HepG2 (cell line): ENCODE results near the gene ZBTB48. TPM values are rescaled to one million over a fixed set of nuclear protein-coding genes. Genes with fewer than 3 reads are reported as not detected.

ENCODE experiments used
- AGO1 ChIP-seq: fragments of 200-400 bp; formaldehyde crosslinking; IDR thresholded peaks from 2 replicates; pipeline ENCODE4 v1.6.1; 2017; ENCODE audit warnings: mild to moderate bottlenecking, low read depth, low read length, moderate library complexity; ENCODE audit not compliant: poor library complexity, severe bottlenecking
- DPF2 ChIP-seq: sonication (generic); formaldehyde crosslinking; IDR thresholded peaks from 2 replicates; pipeline ENCODE4 v1.4.0; 2020; ENCODE audit warnings: mild to moderate bottlenecking, low read depth, missing genetic modification reagents, borderline replicate concordance
- FOXP1 ChIP-seq, 2 experiments: fragments of 450-650 bp in 1 of 2; IDR thresholded peaks; 2 replicates each; pipeline ENCODE4 v1.6.1; 2017 to 2018; ENCODE audit warnings: antibody characterized with exemption in 1 of 2
- RAD21 ChIP-seq: fragments of 450-650 bp; formaldehyde crosslinking; IDR thresholded peaks from 2 replicates; pipeline ENCODE4 v1.5.0; 2020; ENCODE audit warnings: mild to moderate bottlenecking
- RORA ChIP-seq: sonication (generic); formaldehyde crosslinking; IDR thresholded peaks from 2 replicates; pipeline ENCODE4 v1.5.0; 2020; ENCODE audit warnings: mild to moderate bottlenecking, missing genetic modification reagents, moderate library complexity
- SMYD3 ChIP-seq: sonication (generic); formaldehyde crosslinking; IDR thresholded peaks from 2 replicates; pipeline ENCODE4 v1.8.1; 2023; ENCODE audit warnings: mild to moderate bottlenecking, missing genetic modification reagents
- TBL1XR1 ChIP-seq: fragments of 150-350 bp; IDR thresholded peaks from 2 replicates; pipeline ENCODE4 v1.6.1; 2014; ENCODE audit warnings: borderline replicate concordance, low read length; ENCODE audit not compliant: partially characterized antibody
- WIZ ChIP-seq: sonication (generic); formaldehyde crosslinking; IDR thresholded peaks from 2 replicates; pipeline ENCODE4 v1.5.1; 2020; ENCODE audit warnings: mild to moderate bottlenecking, missing genetic modification reagents
- ZBTB8A ChIP-seq: sonication (generic); formaldehyde crosslinking; IDR thresholded peaks from 2 replicates; pipeline ENCODE4 v1.4.0; 2020; ENCODE audit warnings: mild to moderate bottlenecking, low read depth, missing genetic modification reagents, borderline replicate concordance
- ZFP41 ChIP-seq: sonication (generic); formaldehyde crosslinking; IDR thresholded peaks from 2 replicates; pipeline ENCODE4 v1.4.0; 2020; ENCODE audit warnings: mild to moderate bottlenecking, missing genetic modification reagents, borderline replicate concordance
- ZNF256 ChIP-seq: sonication (generic); formaldehyde crosslinking; conservative IDR thresholded peaks from 2 replicates; pipeline ENCODE4 v1.4.0; 2020; ENCODE audit warnings: missing genetic modification reagents
- ZNF430 ChIP-seq: sonication (generic); formaldehyde crosslinking; IDR thresholded peaks from 2 replicates; pipeline ENCODE4 v1.9.0; 2021; ENCODE audit warnings: mild to moderate bottlenecking, missing genetic modification reagents
- ZNF605 ChIP-seq: sonication (generic); formaldehyde crosslinking; IDR thresholded peaks from 2 replicates; pipeline ENCODE4 v1.8.0; 2022; ENCODE audit warnings: mild to moderate bottlenecking, missing genetic modification reagents
- ZNF761 ChIP-seq: sonication (generic); formaldehyde crosslinking; conservative IDR thresholded peaks from 2 replicates; pipeline ENCODE4 v1.4.0; 2020; ENCODE audit warnings: mild to moderate bottlenecking, missing genetic modification reagents
- ZNF788 ChIP-seq: sonication (generic); formaldehyde crosslinking; IDR thresholded peaks from 2 replicates; pipeline ENCODE4 v1.5.0; 2020; ENCODE audit warnings: mild to moderate bottlenecking, missing genetic modification reagents, borderline replicate concordance
- ZNF883 ChIP-seq: sonication (generic); formaldehyde crosslinking; IDR thresholded peaks from 2 replicates; pipeline ENCODE4 v1.5.1; 2020; ENCODE audit warnings: mild to moderate bottlenecking, missing genetic modification reagents; ENCODE audit errors: not compliant biosample characterization
- ZUFSP ChIP-seq: sonication (generic); formaldehyde crosslinking; IDR thresholded peaks from 2 replicates; pipeline ENCODE4 v1.9.0; 2021; ENCODE audit warnings: missing genetic modification reagents, mild to moderate bottlenecking, borderline replicate concordance
- polyA plus RNA-seq, 8 experiments: library from polyadenylated mRNA; depleted of rRNA in 3 of 8; stranded (reverse) in 7 of 8; unstranded in 1 of 8; fragments of >200 nt; fragmentation: Illumina TruSeq in 4 of 8; extraction: Trizol in 4 of 8; gene quantifications; 2 replicates each; pipeline versions ENCODE4 v1.2.1 to v1.2.3, GENCODE V29; 2011 to 2016; ENCODE audit warnings: low read depth in 4 of 8, missing spikeins in 1 of 8, mixed read lengths in 1 of 8; ENCODE audit not compliant: insufficient read depth in 1 of 8
- total RNA-seq, 5 experiments: library from RNA; depleted of rRNA; stranded (reverse); fragments of >200 nt; fragmentation: Illumina TruSeq; extraction: Trizol; gene quantifications; 2 replicates each; pipeline ENCODE4 v1.2.3, GENCODE V29; 2016; ENCODE audit warnings: low read depth in 1 of 5
- TF ChIP-seq, protein P1 (sequence below): IDR thresholded peaks from 2 replicates; pipeline ENCODE4 v1.6.1; 2016; ENCODE audit warnings: low read depth
- TF ChIP-seq, protein P2 (sequence below): sonication (generic); formaldehyde crosslinking; IDR thresholded peaks from 2 replicates; pipeline ENCODE4 v1.5.0; 2020; ENCODE audit warnings: mild to moderate bottlenecking, missing genetic modification reagents
- TF ChIP-seq, protein P3 (sequence below): sonication (generic); formaldehyde crosslinking; IDR thresholded peaks from 2 replicates; pipeline ENCODE4 v1.4.0; 2020; ENCODE audit warnings: missing genetic modification reagents, borderline replicate concordance

Gene ZBTB48
- total and polyA plus RNA-seq, 2 of the 13 experiments (the other 11 are each of a cell fraction or from before 2014, with no cell fraction given), result 13.0 to 17.1 TPM

DNA sequence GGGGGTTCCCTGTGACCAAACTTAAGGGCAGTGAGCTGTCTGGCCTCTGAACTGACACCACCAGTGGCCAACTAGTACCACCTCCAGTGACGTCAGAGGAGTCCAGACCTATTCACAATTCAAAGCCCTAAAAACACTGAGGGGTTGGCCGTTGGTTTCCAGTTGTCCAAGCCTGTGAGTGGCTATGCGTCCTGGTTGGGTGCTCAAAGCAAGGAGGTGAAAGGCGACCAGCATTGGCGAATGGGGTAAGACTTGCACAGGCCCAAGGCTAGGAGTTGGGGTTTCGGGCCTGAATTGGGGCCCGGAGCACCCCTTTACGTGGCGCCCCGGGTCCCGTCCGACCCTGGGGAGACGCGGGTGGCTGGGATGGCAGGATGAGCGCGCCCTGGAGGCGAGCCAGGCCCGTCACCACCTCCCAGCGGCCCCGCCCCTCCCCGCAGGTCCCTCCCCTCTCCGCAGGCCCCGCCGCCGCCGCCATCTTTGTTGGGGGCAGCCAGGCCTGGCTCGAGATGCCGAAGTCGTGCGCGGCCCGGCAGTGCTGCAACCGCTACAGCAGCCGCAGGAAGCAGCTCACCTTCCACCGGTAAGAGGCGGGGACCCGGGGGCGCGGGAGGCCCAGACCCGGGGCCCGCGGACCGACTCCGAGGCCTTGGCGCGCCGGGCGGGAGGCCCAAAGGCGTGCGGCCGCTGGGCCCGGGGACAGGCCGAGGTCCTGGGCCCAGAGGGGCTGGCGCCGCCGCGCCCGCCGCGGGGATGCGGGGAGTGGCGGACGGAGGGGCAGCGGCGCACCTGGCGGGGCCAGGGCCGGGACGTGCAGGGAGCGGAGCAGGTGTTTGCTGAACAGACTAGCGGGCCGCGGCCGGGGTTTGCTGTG, 45.2 kb downstream of the ZBTB48 start, which contains the start of gene THAP3 (continued):
- no peak for TF ChIP-seq FOXP1 (IDR thresholded peaks at IDR 0.05)
- no peak for TF ChIP-seq FOXP1 (CRISPR knock-in tag; IDR thresholded peaks at IDR 0.05)
- no peak for TF ChIP-seq ZFP41 (CRISPR knock-in tag)
- 0 out of 2 replicates have a peak, but pooled peaks have one; percentile 63 for TF ChIP-seq ZNF761 (CRISPR knock-in tag)
- TF ChIP-seq WIZ (CRISPR knock-in tag), result no peak
- TF ChIP-seq ZNF430 (CRISPR knock-in tag), result no peak
- no peak for TF ChIP-seq DPF2 (CRISPR knock-in tag)
- TF ChIP-seq ZNF883 (CRISPR knock-in tag), result peak; percentile 4
- TF ChIP-seq, protein P1, sequence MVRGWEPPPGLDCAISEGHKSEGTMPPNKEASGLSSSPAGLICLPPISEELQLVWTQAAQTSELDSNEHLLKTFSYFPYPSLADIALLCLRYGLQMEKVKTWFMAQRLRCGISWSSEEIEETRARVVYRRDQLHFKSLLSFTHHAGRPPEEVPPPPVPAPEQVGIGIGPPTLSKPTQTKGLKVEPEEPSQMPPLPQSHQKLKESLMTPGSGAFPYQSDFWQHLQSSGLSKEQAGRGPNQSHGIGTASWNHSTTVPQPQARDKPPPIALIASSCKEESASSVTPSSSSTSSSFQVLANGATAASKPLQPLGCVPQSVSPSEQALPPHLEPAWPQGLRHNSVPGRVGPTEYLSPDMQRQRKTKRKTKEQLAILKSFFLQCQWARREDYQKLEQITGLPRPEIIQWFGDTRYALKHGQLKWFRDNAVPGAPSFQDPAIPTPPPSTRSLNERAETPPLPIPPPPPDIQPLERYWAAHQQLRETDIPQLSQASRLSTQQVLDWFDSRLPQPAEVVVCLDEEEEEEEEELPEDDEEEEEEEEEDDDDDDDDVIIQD (CRISPR knock-in tag), result no peak
- TF ChIP-seq AGO1, result peak; percentile 29
- TF ChIP-seq RAD21 (CRISPR knock-in tag), result peak; percentile 18; the same call in 1 of the 2 replicates
- no peak for TF ChIP-seq ZBTB8A (CRISPR knock-in tag)
- TF ChIP-seq, protein P2, sequence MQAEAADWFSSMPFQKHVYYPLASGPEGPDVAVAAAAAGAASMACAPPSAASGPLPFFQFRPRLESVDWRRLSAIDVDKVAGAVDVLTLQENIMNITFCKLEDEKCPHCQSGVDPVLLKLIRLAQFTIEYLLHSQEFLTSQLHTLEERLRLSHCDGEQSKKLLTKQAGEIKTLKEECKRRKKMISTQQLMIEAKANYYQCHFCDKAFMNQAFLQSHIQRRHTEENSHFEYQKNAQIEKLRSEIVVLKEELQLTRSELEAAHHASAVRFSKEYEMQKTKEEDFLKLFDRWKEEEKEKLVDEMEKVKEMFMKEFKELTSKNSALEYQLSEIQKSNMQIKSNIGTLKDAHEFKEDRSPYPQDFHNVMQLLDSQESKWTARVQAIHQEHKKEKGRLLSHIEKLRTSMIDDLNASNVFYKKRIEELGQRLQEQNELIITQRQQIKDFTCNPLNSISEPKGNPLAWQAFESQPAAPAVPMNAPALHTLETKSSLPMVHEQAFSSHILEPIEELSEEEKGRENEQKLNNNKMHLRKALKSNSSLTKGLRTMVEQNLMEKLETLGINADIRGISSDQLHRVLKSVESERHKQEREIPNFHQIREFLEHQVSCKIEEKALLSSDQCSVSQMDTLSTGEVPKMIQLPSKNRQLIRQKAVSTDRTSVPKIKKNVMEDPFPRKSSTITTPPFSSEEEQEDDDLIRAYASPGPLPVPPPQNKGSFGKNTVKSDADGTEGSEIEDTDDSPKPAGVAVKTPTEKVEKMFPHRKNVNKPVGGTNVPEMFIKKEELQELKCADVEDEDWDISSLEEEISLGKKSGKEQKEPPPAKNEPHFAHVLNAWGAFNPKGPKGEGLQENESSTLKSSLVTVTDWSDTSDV (CRISPR knock-in tag), result no peak
- TF ChIP-seq ZNF256 (CRISPR knock-in tag), result no peak
- TF ChIP-seq, protein P3, sequence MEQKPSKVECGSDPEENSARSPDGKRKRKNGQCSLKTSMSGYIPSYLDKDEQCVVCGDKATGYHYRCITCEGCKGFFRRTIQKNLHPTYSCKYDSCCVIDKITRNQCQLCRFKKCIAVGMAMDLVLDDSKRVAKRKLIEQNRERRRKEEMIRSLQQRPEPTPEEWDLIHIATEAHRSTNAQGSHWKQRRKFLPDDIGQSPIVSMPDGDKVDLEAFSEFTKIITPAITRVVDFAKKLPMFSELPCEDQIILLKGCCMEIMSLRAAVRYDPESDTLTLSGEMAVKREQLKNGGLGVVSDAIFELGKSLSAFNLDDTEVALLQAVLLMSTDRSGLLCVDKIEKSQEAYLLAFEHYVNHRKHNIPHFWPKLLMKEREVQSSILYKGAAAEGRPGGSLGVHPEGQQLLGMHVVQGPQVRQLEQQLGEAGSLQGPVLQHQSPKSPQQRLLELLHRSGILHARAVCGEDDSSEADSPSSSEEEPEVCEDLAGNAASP (CRISPR knock-in tag), result 0 out of 2 replicates have a peak, but pooled peaks have one; percentile 15
- TF ChIP-seq ZNF788, result peak; percentile 44; the same call in 1 of the 2 replicates
- TF ChIP-seq RORA (CRISPR knock-in tag), result no peak
- no peak for TF ChIP-seq SMYD3 (CRISPR knock-in tag)
- no peak for TF ChIP-seq ZUFSP (CRISPR knock-in tag)
- TF ChIP-seq TBL1XR1, result no peak
- no peak for TF ChIP-seq ZNF605
